Stimulated activated CD8-positive, alpha-beta memory T cell treated with anti-CD3 and anti-CD28 coated beads, Interleukin-12 subunit alpha, Interleukin-12 subunit beta, amount 100 ng/mL, for 1 hour (primary cell): ENCODE results near the gene UACA.
"Not testable (repeated sequence)": the region's sequence is repeated elsewhere in the genome, so short reads cannot be mapped to it uniquely, and the experiment has no call there.

Experiments used
- DNase-seq: peaks from one replicate; pipeline ENCODE4 v3.0.0-alpha.2; 2020; ENCODE audit warnings: low read depth

The UACA gene

GRCh38 chr15:70669006-70669602, 94.3 kb downstream of the UACA start:
- no peak for DNase-seq

GRCh38 chr15:70665599-70665998, 97.8 kb downstream of the UACA start:
- no peak for DNase-seq

DNA sequence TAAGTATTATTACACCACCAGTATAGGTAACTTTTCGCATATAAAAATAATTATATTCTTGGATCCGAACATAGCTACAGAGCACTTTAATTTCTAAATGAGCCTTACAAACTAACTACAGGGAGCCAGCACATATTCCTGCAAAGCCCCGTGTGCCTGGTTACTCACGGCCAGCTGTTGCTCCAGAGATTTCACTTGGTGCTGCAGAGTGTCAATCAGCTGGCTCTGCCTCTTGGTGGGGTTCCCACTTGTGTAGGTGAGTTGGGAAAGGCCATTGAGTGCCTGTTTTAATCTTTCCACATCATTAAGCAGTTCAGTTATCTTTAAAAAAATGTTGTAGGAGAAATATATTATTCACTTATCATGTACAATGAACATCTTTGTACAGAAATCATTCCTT, 98.9 kb downstream of the UACA start:
- DNase-seq, result no peak

- DNase-seq, result not testable (repeated sequence)
Observed at GRCh38 chr15:70663069-70663468, 100.3 kb downstream of the UACA start.

GRCh38 chr15:70659662-70660061, 103.7 kb downstream of the UACA start:
- no peak for DNase-seq

DNA sequence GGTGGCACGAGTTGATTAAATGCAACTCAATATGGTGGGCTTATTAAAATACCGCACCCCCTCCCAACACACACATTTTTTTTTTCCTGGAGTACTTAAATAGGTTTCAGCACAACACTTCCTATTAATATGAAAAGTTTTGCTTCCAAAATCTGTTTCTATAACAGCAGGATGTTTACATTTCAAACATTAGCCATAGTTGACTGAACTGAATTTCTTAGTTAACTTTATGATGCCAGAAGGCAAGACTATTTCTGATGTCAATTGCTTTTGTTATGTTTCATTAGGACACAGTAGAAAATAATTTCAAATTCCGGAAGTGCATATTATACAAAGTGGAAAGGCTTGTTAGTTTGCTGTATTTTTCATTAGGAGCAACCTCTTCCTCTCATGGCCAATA, 104.7 kb downstream of the UACA start:
- no peak for DNase-seq

DNA sequence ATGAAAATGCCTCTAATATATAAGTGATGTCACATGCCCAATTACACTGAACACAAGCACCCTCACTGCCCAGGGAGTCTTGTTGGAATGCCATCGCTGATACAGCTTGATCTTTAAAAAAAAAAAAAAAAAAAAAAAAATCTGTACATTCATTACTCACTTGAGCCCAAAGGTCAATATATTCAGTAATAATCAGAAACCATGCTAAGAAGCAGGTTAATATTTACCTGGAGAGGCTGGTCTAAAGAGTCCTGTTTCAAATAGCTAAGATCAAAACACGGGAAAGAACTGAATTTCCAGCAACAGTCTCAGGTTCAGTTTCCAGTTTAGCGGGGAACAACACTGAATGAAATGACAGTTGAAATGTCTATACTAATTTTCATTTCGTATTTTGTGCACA, 109.9 kb downstream of the UACA start:
- DNase-seq, result no peak

- no peak for DNase-seq
Observed at GRCh38 chr15:70652341-70652740, 111.0 kb downstream of the UACA start.

GRCh38 chr15:70651303-70651845, 112.0 kb downstream of the UACA start:
- DNase-seq, result no peak

DNA sequence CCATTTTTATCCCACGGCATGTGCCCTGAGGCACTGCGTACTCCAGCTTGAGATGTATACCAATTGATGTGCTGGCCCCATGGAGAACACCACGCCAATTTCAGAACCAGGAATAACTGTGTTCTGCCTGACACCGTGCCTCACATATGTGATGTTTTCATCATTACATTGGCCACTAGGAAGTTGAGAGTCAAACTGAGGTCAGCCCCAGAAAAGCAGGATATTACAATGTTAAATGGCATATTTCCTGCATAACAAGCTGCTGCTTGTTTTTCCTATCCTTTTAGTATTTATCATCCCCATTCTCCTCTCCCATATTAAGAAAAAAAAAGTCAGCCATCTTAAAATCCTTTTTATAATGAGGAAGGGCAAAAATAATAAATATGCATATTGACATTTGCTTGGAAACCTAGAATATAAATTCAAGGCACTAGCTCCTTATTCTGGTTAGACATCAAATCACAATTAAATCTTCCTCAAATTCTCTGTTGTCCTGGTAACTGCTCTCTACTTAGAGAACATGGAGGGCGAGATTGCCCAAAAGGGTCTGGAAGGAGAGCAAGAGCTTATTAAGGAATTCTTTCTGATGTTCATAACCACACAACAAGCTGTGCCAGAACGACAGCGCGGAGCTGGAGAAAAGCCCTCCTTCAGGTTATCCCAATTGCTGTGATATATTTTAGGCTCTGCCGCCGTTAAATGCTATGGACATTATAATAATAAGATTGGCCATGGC, 112.6 kb downstream of the UACA start:
- no peak for DNase-seq

DNA sequence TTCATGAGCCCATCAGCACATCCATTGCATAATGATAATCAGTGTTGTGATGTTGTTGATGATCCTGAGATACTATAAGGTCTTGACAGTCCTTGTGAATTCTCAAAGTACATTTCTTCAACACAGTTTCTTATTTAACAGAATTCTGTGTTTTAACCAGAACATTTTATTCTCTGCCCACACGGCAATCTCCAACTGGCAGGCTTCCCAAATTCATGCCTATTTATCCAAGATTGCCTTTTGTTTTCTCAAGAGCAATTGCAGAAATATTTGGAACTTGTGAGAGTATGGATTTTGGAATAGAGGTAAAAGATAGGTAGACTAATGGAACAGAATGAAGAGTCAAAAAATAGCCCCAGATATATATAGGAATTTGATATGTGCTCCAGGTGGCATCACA, 116.0 kb downstream of the UACA start:
- no peak for DNase-seq

DNA sequence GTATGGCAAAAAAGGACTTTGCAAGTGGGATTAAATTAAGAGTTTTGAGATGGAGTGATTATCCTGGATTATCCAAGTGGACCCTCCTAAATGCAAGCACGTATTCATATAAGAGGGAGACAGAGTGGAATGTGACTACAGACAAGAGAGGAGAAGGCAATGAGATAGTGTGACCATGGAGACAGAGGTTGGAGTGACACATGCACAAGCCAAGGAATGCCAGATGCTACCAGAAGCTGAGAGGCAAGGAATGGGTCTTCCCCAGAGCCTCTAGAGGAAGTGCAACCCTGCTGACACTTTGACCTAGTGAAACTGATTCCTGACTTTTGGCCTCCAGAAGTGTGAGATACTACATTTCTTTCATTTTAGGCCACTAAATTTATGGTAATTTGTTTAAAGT, 117.2 kb downstream of the UACA start:
- DNase-seq, result no peak

- no peak for DNase-seq
Observed at GRCh38 chr15:70643783-70644125, 119.6 kb downstream of the UACA start.

DNA sequence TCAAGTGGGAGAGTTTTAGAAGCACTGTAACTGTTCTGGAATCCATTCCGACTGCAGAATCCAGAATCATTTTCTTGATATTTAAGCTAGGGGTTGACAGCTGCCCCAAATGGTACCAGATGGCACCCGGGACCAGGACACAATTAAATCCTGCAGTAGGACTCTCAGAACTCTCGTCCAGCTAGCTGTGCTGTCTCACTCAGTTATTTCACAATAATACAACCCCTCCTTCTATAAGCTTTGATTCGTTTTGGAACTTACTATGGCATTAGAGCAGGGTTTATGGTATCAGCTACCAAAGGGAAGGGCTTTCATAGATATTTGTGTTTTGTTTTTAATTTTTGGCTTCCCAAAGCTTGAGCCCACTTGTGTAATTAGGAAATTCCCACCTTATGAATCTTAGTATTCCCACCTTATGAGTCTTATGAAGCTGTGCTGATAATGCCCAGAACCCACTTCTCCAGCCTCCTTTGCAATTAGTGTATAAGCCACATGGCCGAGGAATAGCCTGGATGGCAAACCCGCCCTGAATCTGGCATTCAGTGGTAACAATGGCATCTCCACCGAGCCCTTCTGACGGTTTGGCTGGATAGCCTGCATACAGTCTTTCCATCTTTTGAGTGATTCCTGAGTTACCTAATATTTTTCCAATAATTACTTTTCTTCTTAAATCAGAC, 120.1 kb downstream of the UACA start:
- no peak for DNase-seq

- no peak for DNase-seq
Observed at GRCh38 chr15:70636540-70637165, 126.7 kb downstream of the UACA start.

- no peak for DNase-seq
Observed at GRCh38 chr15:70635895-70636294, 127.5 kb downstream of the UACA start.

GRCh38 chr15:70633991-70634390, 129.4 kb downstream of the UACA start:
- DNase-seq, result no peak

GRCh38 chr15:70633103-70633831, 130.1 kb downstream of the UACA start:
- no peak for DNase-seq

- no peak for DNase-seq
Observed at GRCh38 chr15:70632491-70633102, 130.8 kb downstream of the UACA start.

- no peak for DNase-seq
Observed at GRCh38 chr15:70632079-70632478, 131.3 kb downstream of the UACA start.

GRCh38 chr15:70629735-70630273, 133.6 kb downstream of the UACA start:
- DNase-seq, result no peak
